CD4-positive, alpha-beta memory T cell (primary cell): ENCODE results near the gene HMGN5. TPM values are rescaled to one million over a fixed set of nuclear protein-coding genes. Genes with fewer than 3 reads are reported as not detected.

Experiments used
- polyA plus RNA-seq, 2 donors: library from polyadenylated mRNA; unstranded; fragments of 300-500 nt; fragmentation: Illumina TruSeq; gene quantifications; one replicate each; pipeline ENCODE4 v1.2.3, GENCODE V29; 2021
- total RNA-seq, 2 experiments: library from RNA; stranded (reverse); gene quantifications; one replicate each; pipeline ENCODE4 v1.2.3, GENCODE V29; 2021

Gene HMGN5
- total and polyA plus RNA-seq, 4 experiments from 2014 or later: 1.8 to 5.5 (median 2.4) TPM

Other genes with a start within 250 kb of the HMGN5 start
- gene SH3BGRL, start 189 bp upstream of the HMGN5 start, total RNA-seq: 10 to 100 TPM; 81.4 to 86.5 TPM
- 100 to 1,000 TPM; 181 to 242 TPM for gene SH3BGRL, start 189 bp upstream of the HMGN5 start, polyA plus RNA-seq